MCF 10A (cell line): ENCODE results near the gene PKDCC. TPM values are rescaled to one million over a fixed set of nuclear protein-coding genes. Genes with fewer than 3 reads are reported as not detected.
A peak's percentile ranks its signal among the peaks of the same experiment; 100 is the strongest.

ENCODE experiments used
- BruUV-seq: library from RNA; stranded (reverse); fragments of 400-500 nt; replicated peaks from 2 replicates; lab custom pipeline; 2021; lab: Mats Ljungman, UMichigan
- CTCF ChIA-PET: fragments of 300-600 bp; sonication (Branson Sonifier 250); formaldehyde crosslinking; extraction: SDS; loops from one replicate; lab custom pipeline; 2021; ENCODE audit warnings: antibody characterized with exemption, inconsistent platforms; lab: Yijun Ruan, JAX
- POLR2A ChIA-PET: fragments of 300-600, 350-650 bp; sonication (Branson Sonifier 250); formaldehyde crosslinking; extraction: SDS; loops from one replicate; lab custom pipeline; 2020; ENCODE audit warnings: antibody characterized with exemption, inconsistent platforms; lab: Yijun Ruan, JAX
- DNase-seq: peaks from one replicate; pipeline ENCODE4 v3.0.0-alpha.2; 2018; ENCODE audit not compliant: unreplicated experiment
- H3K27ac Mint-ChIP-seq: one replicate; pipeline ENCODE4 v1.8.0; 2022; ENCODE audit warnings: mild to moderate bottlenecking, low read depth, mixed read lengths; ENCODE audit not compliant: unreplicated experiment
- H3K27me3 Mint-ChIP-seq: one replicate; pipeline ENCODE4 v1.8.0; 2022; ENCODE audit warnings: mixed read lengths; ENCODE audit not compliant: insufficient read depth, unreplicated experiment
- H3K36me3 Mint-ChIP-seq: one replicate; pipeline ENCODE4 v1.8.0; 2022; ENCODE audit warnings: mild to moderate bottlenecking, moderate library complexity, mixed read lengths; ENCODE audit not compliant: insufficient read depth, unreplicated experiment
- H3K4me1 Mint-ChIP-seq: one replicate; pipeline ENCODE4 v1.8.0; 2022; ENCODE audit warnings: mixed read lengths; ENCODE audit not compliant: insufficient read depth, unreplicated experiment
- H3K4me3 Mint-ChIP-seq: one replicate; pipeline ENCODE4 v1.8.0; 2022; ENCODE audit warnings: mild to moderate bottlenecking, moderate library complexity, mixed read lengths; ENCODE audit not compliant: unreplicated experiment
- H3K9me3 Mint-ChIP-seq: one replicate; pipeline ENCODE4 v1.8.0; 2022; ENCODE audit warnings: mixed read lengths; ENCODE audit not compliant: unreplicated experiment
- CTCF ChIP-seq: fragments of 200-600 bp; IDR thresholded peaks from one replicate; pipeline ENCODE4 v1.8.0; 2022; ENCODE audit warnings: antibody characterized with exemption, mild to moderate bottlenecking; ENCODE audit not compliant: unreplicated experiment
- intact Hi-C: fragments of 100-400 bp; cut with micrococcal nuclease; formaldehyde crosslinking; loops from 2 replicates; pipeline ENCODE4 v1.14.1; 2022
- total RNA-seq: library from RNA; stranded (reverse); gene quantifications from 2 replicates; pipeline ENCODE4 v1.2.3, GENCODE V29; 2022

Gene PKDCC
- total RNA-seq, 1 experiment from 2014 or later = 0.49 TPM

GRCh38 chr2:42013409-42013808 is 34.4 kb upstream of the PKDCC start:
- H3K36me3 Mint-ChIP-seq = no peaks in the 10 kb centered on the region
- no peaks in the 10 kb centered on the region for H3K9me3 Mint-ChIP-seq
- no peak overlapping the region for H3K27ac Mint-ChIP-seq
- no peaks in the 10 kb centered on the region for H3K27me3 Mint-ChIP-seq
- ChIA-PET POLR2A (interaction anchor here (1.2 kb wide), 1 partner anchor 8 kb away, joined by 3 read pairs; no protein-coding TSS in a partner anchor), CTCF (no interaction called here)
- DNase-seq = peak; percentile 40
- no peak overlapping the region for H3K4me3 Mint-ChIP-seq
- H3K4me1 Mint-ChIP-seq = no peaks in the 10 kb centered on the region
- no TSS peak for BruUV-seq
- intact Hi-C loops = no loop called here
- no peak for TF ChIP-seq CTCF

DNA sequence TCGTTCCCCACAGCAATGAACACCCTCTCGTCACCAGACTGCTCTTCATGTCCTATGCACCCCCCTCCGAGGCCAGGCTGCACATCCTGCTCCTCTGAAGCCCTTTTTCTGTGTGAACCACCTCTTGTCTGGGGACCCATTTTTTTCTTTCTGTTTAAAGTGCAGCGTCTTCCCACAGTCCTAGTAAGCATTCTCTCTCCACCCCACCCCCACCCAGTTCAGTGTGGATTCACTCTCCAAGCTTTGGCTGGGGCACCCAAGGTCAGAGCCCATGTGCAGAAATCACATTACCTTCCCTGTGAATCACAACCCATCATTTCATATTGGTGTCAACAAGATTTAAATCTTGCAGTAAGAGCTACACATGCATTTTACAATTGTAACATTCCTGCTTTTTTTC is 26.4 kb upstream of the PKDCC start:
- BruUV-seq = no TSS peak
- no peak for DNase-seq
- Mint-ChIP-seq H3K27ac (no peak overlapping the region), H3K9me3 (no peaks in the 10 kb centered on the region), H3K27me3 (peaks cover 51% of the 10 kb centered on the region), H3K4me1 (peaks cover 11% of the 10 kb centered on the region), H3K36me3 (no peaks in the 10 kb centered on the region), H3K4me3 (no peak overlapping the region)
- ChIA-PET POLR2A (interaction anchor here (1.4 kb wide), 1 partner anchor 9 kb away, joined by 3 read pairs; no protein-coding TSS in a partner anchor), CTCF (interaction anchor here (0.8 to 1.3 kb wide), 3 partner anchors 53 to 181 kb away, joined by 3 to 4 read pairs (median 3); no protein-coding TSS in a partner anchor)
- intact Hi-C loops = no loop called here
- TF ChIP-seq CTCF = no peak

DNA sequence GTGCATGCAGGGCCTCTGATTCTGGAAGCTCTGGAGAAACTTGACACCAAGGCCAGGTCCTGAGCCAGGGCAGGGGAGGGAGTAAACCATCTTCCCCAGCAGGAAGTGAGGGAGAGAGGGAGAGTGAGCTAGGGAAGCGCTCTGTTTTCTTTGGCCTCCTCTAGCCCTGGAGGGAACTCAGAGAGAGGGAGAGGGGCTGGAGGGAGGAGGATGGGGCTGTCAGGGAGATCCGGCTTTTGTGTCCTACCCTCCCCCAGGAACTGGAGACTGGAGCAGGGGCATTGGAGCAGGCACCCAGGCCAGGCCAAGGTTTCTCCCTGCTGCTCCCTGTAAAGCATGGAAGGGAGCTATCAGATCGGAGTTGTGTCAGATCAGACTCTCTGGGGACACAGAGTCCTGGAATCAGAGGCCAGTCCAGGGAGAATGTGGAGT is 22.7 kb upstream of the PKDCC start:
- Mint-ChIP-seq H3K4me1 (peaks cover 11% of the 10 kb centered on the region), H3K4me3 (no peak overlapping the region), H3K27me3 (peaks cover 41% of the 10 kb centered on the region), H3K36me3 (no peaks in the 10 kb centered on the region), H3K27ac (no peak overlapping the region), H3K9me3 (no peaks in the 10 kb centered on the region)
- TF ChIP-seq CTCF = no peak
- peak; percentile 47 for DNase-seq
- intact Hi-C loops = no loop called here
- BruUV-seq = no TSS peak
- ChIA-PET POLR2A (no interaction called here), CTCF (interaction anchor here (0.6 to 0.9 kb wide), 3 partner anchors 125 to 158 kb away, joined by 3 to 4 read pairs (median 3); no protein-coding TSS in a partner anchor)

DNA sequence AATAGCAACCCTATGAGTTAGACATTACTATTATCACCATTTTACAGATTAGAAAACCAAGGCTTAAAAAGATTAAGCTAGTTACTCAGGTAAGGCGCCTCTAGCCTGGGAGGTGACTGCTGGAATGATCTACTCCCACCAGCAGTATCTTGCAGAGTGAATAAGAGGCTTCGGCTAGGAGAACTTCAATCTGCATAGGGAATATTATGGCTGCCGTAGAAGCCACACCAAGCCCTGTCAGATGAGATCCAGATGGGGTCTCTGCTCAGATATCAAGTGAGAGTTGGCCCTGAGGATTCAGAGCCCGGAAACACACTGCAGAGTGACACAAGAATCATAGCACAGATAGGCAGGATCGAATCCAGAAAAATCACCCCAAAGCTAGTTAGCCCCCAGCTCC is 21.5 kb upstream of the PKDCC start:
- Mint-ChIP-seq H3K4me1 (peaks cover 11% of the 10 kb centered on the region), H3K4me3 (no peak overlapping the region), H3K9me3 (no peaks in the 10 kb centered on the region), H3K27me3 (peaks cover 41% of the 10 kb centered on the region), H3K36me3 (no peaks in the 10 kb centered on the region), H3K27ac (no peak overlapping the region)
- no TSS peak for BruUV-seq
- DNase-seq = no peak
- ChIA-PET POLR2A (no interaction called here), CTCF (no interaction called here)
- intact Hi-C loops = no loop called here
- TF ChIP-seq CTCF = no peak
